SK-N-SH treated with all-trans-retinoic acid at 6 μM for 48 hours (cell line): ENCODE measurements around the gene TNFAIP8.

Source experiments
- OSR1 ChIP-seq: fragments of 250-450 bp; sonication (Bioruptor Pico); IDR thresholded peaks from 2 replicates; pipeline ENCODE4 v1.8.0; 2022; ENCODE audit warnings: moderate library complexity, mild to moderate bottlenecking, inconsistent platforms
- PPARA ChIP-seq: fragments of 250-450 bp; sonication (Bioruptor Pico); IDR thresholded peaks from 2 replicates; pipeline ENCODE4 v1.5.0; 2020; ENCODE audit warnings: mild to moderate bottlenecking, borderline replicate concordance
- TCF4 ChIP-seq: fragments of 250-450 bp; sonication (Bioruptor Pico); IDR thresholded peaks from 2 replicates; pipeline ENCODE4 v1.8.0; 2021; ENCODE audit warnings: mild to moderate bottlenecking, moderate library complexity, borderline replicate concordance
- ZC3H10 ChIP-seq: fragments of 250-450 bp; sonication (Bioruptor Pico); IDR thresholded peaks from 2 replicates; pipeline ENCODE4 v1.5.1; 2021; ENCODE audit warnings: mild to moderate bottlenecking, moderate library complexity
- ZFP3 ChIP-seq: fragments of 250-450 bp; sonication (Bioruptor Pico); IDR thresholded peaks from 2 replicates; pipeline ENCODE4 v1.5.0; 2020; ENCODE audit warnings: mild to moderate bottlenecking, moderate library complexity
- ZNF70 ChIP-seq: fragments of 450-650 bp; formaldehyde crosslinking; IDR thresholded peaks from 2 replicates; pipeline ENCODE4 v1.5.0; 2020; ENCODE audit warnings: mild to moderate bottlenecking, moderate library complexity
- TF ChIP-seq, protein P1 (sequence below): fragments of 250-450 bp; sonication (Bioruptor Pico); IDR thresholded peaks from 2 replicates; pipeline ENCODE4 v1.8.0; 2020; ENCODE audit warnings: mild to moderate bottlenecking, moderate library complexity, borderline replicate concordance

DNA sequence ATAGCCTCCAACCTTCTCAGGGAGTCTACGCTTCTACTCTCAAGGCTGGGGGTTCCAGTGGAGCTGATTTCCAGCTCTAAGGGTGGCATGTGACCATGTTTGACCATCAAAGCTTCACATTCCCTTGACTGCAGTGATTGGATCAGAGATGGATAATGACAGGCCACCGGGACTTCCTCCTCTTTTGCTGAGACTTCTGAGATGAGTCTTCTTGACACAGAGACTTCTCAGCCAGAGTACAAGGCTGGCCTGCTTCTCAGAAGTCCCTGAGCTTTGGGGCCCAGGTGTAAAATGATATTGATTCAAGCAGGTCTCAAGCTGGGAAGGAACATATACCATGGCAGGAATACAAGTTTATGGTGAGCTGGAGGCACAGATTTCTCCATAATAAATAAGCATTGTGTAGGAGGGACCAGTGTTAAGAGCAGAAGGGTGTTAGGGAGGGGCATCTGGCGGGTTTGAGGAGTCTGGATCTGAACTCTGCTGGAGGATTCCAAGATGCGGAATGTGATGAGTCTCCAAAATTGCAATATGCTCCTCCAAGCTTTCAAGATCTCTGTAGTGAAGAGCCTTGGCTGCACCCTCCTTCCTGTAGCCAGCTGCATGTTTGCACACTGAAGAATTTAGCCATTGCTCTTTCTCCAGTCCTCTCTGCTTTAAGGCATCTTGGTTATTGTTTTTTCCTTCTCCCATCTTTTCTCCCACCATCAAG, 54.8 kb downstream of the TNFAIP8 start:
- TF ChIP-seq TCF4 (CRISPR knock-in tag) = no peak
- TF ChIP-seq, protein P1, sequence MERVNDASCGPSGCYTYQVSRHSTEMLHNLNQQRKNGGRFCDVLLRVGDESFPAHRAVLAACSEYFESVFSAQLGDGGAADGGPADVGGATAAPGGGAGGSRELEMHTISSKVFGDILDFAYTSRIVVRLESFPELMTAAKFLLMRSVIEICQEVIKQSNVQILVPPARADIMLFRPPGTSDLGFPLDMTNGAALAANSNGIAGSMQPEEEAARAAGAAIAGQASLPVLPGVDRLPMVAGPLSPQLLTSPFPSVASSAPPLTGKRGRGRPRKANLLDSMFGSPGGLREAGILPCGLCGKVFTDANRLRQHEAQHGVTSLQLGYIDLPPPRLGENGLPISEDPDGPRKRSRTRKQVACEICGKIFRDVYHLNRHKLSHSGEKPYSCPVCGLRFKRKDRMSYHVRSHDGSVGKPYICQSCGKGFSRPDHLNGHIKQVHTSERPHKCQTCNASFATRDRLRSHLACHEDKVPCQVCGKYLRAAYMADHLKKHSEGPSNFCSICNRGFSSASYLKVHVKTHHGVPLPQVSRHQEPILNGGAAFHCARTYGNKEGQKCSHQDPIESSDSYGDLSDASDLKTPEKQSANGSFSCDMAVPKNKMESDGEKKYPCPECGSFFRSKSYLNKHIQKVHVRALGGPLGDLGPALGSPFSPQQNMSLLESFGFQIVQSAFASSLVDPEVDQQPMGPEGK (CRISPR knock-in tag) = no peak
- TF ChIP-seq ZFP3 = no peak
- no peak for TF ChIP-seq ZC3H10 (CRISPR knock-in tag)
- TF ChIP-seq PPARA (CRISPR knock-in tag) = no peak
- no peak for TF ChIP-seq ZNF70 (CRISPR knock-in tag)
- TF ChIP-seq OSR1 (CRISPR knock-in tag) = no peak
